GM18505 (cell line): ENCODE data around the gene TRIM54.
"Not testable (repeated sequence)": the region's sequence is repeated elsewhere in the genome, so short reads cannot be mapped to it uniquely, and the experiment has no call there.

Experiments used
- ATAC-seq: cut with Tn5 transposase; IDR thresholded peaks from one replicate; pipeline ENCODE4 v1.9.1; 2021; ENCODE audit not compliant: unreplicated experiment
- POLR2A ChIP-seq: IDR thresholded peaks from 4 replicates; pipeline ENCODE4 v1.6.1; 2011; ENCODE audit warnings: borderline replicate concordance; ENCODE audit not compliant: insufficient read depth, insufficient read length; ENCODE audit errors: extremely low read depth

The TRIM54 gene

GRCh38 chr2:27306136-27306535, 23.9 kb downstream of the TRIM54 start:
- no peak for TF ChIP-seq POLR2A
- ATAC-seq: no peak

GRCh38 chr2:27306573-27307286, 24.5 kb downstream of the TRIM54 start:
- ATAC-seq: no peak
- TF ChIP-seq POLR2A: no peak

GRCh38 chr2:27307287-27307544, 25.0 kb downstream of the TRIM54 start:
- TF ChIP-seq POLR2A: no peak
- ATAC-seq: no peak

- no peak for TF ChIP-seq POLR2A
- ATAC-seq: no peak
These were observed 25.5 kb downstream of the TRIM54 start for GRCh38 chr2:27307545-27308358.

- no peak for ATAC-seq
- no peak for TF ChIP-seq POLR2A
These were observed 26.2 kb downstream of the TRIM54 start, which contains the start of gene UCN for GRCh38 chr2:27308359-27308881. Gene UCN (minus strand): TSS chr2:27308445. CDS start chr2:27307895, 550 bp downstream.

GRCh38 chr2:27309651-27310050, 27.4 kb downstream of the TRIM54 start:
- ATAC-seq: no peak
- no peak for TF ChIP-seq POLR2A

- no peak for ATAC-seq
These were observed 29.9 kb downstream of the TRIM54 start for GRCh38 chr2:27312152-27312551.

GRCh38 chr2:27313882-27314645, 31.8 kb downstream of the TRIM54 start:
- ATAC-seq: no peak
- no peak for TF ChIP-seq POLR2A

More at GRCh38 chr2:27312152-27312551, 29.9 kb downstream of the TRIM54 start:
- TF ChIP-seq POLR2A: no peak

- no peak for TF ChIP-seq POLR2A
- no peak for ATAC-seq
These were observed 32.5 kb downstream of the TRIM54 start for GRCh38 chr2:27314709-27315108.

GRCh38 chr2:27315122-27315521, 32.9 kb downstream of the TRIM54 start:
- no peak for TF ChIP-seq POLR2A
- no peak for ATAC-seq

- TF ChIP-seq POLR2A: no peak
- ATAC-seq: no peak
These were observed 34.6 kb downstream of the TRIM54 start for GRCh38 chr2:27316655-27317412.

GRCh38 chr2:27319839-27320238, 37.6 kb downstream of the TRIM54 start:
- ATAC-seq: not testable (repeated sequence)
